NCI-H2107 treated with DMSO at 0.1 percent for 48 hours (cell line): Measurements from ENCODE around the gene BBLN.
"Not testable (repeated sequence)": the region's sequence is repeated elsewhere in the genome, so short reads cannot be mapped to it uniquely, and the experiment has no call there.

Experiments
- DNase-seq: peaks from one replicate; lab custom pipeline; 2025; ENCODE audit not compliant: unreplicated experiment; lab: John Stamatoyannopoulos, UW

BBLN gene

GRCh38 chr9:128162215-128163026 is 2.4 kb downstream of the BBLN start:
- no peak for DNase-seq

- DNase-seq: no peak
Observed at GRCh38 chr9:128163027-128163515, 3.0 kb downstream of the BBLN start.

- no peak for DNase-seq
Observed at GRCh38 chr9:128163523-128164306, 3.6 kb downstream of the BBLN start.

- no peak for DNase-seq
Observed at GRCh38 chr9:128164307-128164885, 4.3 kb downstream of the BBLN start.

- DNase-seq: no peak
Observed at GRCh38 chr9:128166169-128166568, 6.1 kb downstream of the BBLN start.

- no peak for DNase-seq
Observed at GRCh38 chr9:128167209-128167608, 7.1 kb downstream of the BBLN start.

GRCh38 chr9:128168731-128169308 is 8.8 kb downstream of the BBLN start:
- no peak for DNase-seq

GRCh38 chr9:128169492-128169891 is 9.4 kb downstream of the BBLN start:
- no peak for DNase-seq

GRCh38 chr9:128169925-128170324 is 9.9 kb downstream of the BBLN start:
- peak; percentile 85 for DNase-seq

- DNase-seq: no peak
Observed at GRCh38 chr9:128174062-128174461, 14.0 kb downstream of the BBLN start.

- no peak for DNase-seq
Observed at GRCh38 chr9:128175102-128175563, 15.1 kb downstream of the BBLN start.

GRCh38 chr9:128175726-128176125 is 15.7 kb downstream of the BBLN start:
- no peak for DNase-seq

GRCh38 chr9:128178806-128179431 is 18.9 kb downstream of the BBLN start:
- no peak for DNase-seq

- DNase-seq: no peak
Observed at GRCh38 chr9:128180001-128180400, 19.9 kb downstream of the BBLN start.

- DNase-seq: no peak
Observed at GRCh38 chr9:128180447-128180846, 20.4 kb downstream of the BBLN start.

GRCh38 chr9:128181480-128181879 is 21.4 kb downstream of the BBLN start:
- not testable (repeated sequence) for DNase-seq

GRCh38 chr9:128182893-128183588 is 23.0 kb downstream of the BBLN start:
- no peak for DNase-seq

- DNase-seq: no peak
Observed at GRCh38 chr9:128185979-128186965, 26.2 kb downstream of the BBLN start.

- no peak for DNase-seq
Observed at GRCh38 chr9:128187361-128187760, 27.3 kb downstream of the BBLN start.
